GM12878 (cell line): Measurements from ENCODE around the gene HOGA1. TPM values are rescaled to one million over a fixed set of nuclear protein-coding genes. Genes with fewer than 3 reads are reported as not detected.

Experiments used
- ASH2L ChIP-seq: fragments of 300-600, 200-600 bp; sonication (generic); IDR thresholded peaks from 2 replicates; pipeline ENCODE4 v1.6.1; 2017; ENCODE audit warnings: low read depth, mild to moderate bottlenecking, borderline replicate concordance
- EGR1 ChIP-seq, 2 experiments: IDR thresholded peaks; 1 replicate in 1 of 2; 2 replicates in 1 of 2; pipeline ENCODE4 v1.6.1; 2011 to 2012; ENCODE audit warnings: low read depth in 2 of 2, low read length in 2 of 2, borderline replicate concordance in 1 of 2, mild to moderate bottlenecking in 1 of 2, moderate library complexity in 1 of 2
- IKZF1 ChIP-seq: fragments of 450-650 bp; conservative IDR thresholded peaks from 2 replicates; pipeline ENCODE4 v1.6.1; 2017; ENCODE audit warnings: antibody characterized with exemption, mild to moderate bottlenecking
- NFXL1 ChIP-seq: fragments of 450-650 bp; IDR thresholded peaks from 2 replicates; pipeline ENCODE4 v1.6.1; 2017; ENCODE audit warnings: antibody characterized with exemption, mild to moderate bottlenecking, borderline replicate concordance
- ZNF622 ChIP-seq: fragments of 450-650 bp; IDR thresholded peaks from 2 replicates; pipeline ENCODE4 v1.6.1; 2017; ENCODE audit warnings: mild to moderate bottlenecking, inconsistent platforms
- polyA plus RNA-seq, 11 experiments: library from polyadenylated mRNA; depleted of rRNA in 4 of 11; unstranded in 6 of 11; stranded (reverse) in 5 of 11; fragments of >200 nt; fragmentation: Nextera tagmentation in 4 of 11; fragmentation: Illumina TruSeq in 1 of 11; extraction: Ambion mirVana in 4 of 11; extraction: Trizol in 1 of 11; gene quantifications; 1 replicate in 1 of 11; 2 replicates in 10 of 11; pipeline versions ENCODE4 v1.2.1 to v1.2.3, GENCODE V29; 2011 to 2016; ENCODE audit warnings: inconsistent platforms in 2 of 11, missing spikeins in 2 of 11, low read depth in 1 of 11
- total RNA-seq, 4 experiments: library from RNA; depleted of rRNA in 3 of 4; stranded (reverse); fragments of >200 nt in 3 of 4; fragmentation: Illumina TruSeq in 1 of 4; extraction: Trizol in 1 of 4; gene quantifications; 2 replicates each; pipeline versions ENCODE4 v1.2.1 to v1.2.3, GENCODE V29; 2013 to 2021
- TF ChIP-seq, protein P1 (sequence below): fragments of 450-650 bp; IDR thresholded peaks from 2 replicates; pipeline ENCODE4 v1.6.1; 2016; ENCODE audit warnings: mild to moderate bottlenecking, moderate library complexity, borderline replicate concordance
- TF ChIP-seq, protein P2 (sequence below): fragments of 450-650 bp; IDR thresholded peaks from 2 replicates; pipeline ENCODE4 v1.6.1; 2017; ENCODE audit warnings: mild to moderate bottlenecking, moderate library complexity
- TF ChIP-seq, protein P3 (sequence below): fragments of 450-650 bp; IDR thresholded peaks from 2 replicates; pipeline ENCODE4 v1.6.1; 2017; ENCODE audit warnings: antibody characterized with exemption, mild to moderate bottlenecking, moderate library complexity
- TF ChIP-seq, protein P4 (sequence below): IDR thresholded peaks from 2 replicates; pipeline ENCODE4 v1.6.1; 2012; ENCODE audit warnings: mild to moderate bottlenecking, low read depth, low read length

Gene HOGA1
- total and polyA plus RNA-seq, 10 of the 15 experiments (the other 5 are each of a cell fraction or from before 2014, with no cell fraction given) = 0.01 to 0.19 (median 0.06) TPM; not detected in 6

DNA sequence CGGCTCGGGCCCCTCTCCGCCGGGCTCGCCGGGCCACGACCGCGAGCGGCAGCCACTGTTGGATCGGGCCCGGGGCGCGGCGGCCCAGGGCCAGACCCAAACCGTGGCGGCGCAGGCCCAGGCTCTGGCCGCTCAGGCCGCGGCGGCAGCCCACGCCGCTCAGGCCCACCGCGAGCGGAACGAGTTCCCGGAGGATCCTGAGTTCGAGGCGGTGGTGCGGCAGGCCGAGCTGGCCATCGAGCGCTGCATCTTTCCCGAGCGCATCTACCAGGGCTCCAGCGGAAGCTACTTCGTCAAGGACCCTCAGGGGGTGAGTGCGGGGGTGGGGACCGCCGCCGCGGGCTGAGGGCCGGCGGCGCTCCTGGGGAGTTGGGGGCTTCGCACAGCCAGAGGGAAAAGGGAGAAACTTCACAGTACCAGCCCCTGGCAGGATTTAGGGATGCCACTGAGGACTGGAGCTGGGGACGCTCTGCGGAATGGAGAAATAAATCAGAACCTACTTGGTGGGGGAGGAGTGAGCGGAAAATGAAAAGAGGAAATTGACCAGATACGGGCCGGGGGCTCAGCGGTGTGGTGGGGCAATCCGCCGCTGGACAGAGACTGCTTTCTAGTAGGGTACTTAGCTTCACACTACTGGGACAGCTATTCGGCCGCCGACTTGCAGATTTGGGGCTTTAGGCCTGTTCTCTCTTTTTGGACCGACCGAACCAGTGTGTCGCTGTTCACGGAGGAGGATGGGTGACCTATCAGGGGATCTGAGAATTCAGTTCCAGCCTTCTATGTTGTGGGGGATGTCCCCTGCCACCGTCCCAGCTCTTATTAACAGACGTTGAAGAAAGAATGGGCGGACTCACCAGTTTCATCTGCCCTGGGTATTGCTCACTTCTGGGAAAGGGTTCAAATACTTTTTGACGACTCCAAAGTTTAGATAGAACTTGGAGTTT, 57.0 kb downstream of the HOGA1 start (continued):
- TF ChIP-seq NFXL1 (0 out of 2 replicates have a peak, but pooled peaks have one; percentile 44), EGR1 (IDR thresholded peaks at IDR 0.05; ENCODE audit: borderline replicate concordance in 1 of 2, low read depth in 2 of 2, low read length in 2 of 2) (peak in 1 of 2 experiments; percentile 77; a peak in 2 of 3 replicates), ZNF622 (no peak), IKZF1 (peak; percentile 82), ASH2L (no peak)
- TF ChIP-seq, protein P1, sequence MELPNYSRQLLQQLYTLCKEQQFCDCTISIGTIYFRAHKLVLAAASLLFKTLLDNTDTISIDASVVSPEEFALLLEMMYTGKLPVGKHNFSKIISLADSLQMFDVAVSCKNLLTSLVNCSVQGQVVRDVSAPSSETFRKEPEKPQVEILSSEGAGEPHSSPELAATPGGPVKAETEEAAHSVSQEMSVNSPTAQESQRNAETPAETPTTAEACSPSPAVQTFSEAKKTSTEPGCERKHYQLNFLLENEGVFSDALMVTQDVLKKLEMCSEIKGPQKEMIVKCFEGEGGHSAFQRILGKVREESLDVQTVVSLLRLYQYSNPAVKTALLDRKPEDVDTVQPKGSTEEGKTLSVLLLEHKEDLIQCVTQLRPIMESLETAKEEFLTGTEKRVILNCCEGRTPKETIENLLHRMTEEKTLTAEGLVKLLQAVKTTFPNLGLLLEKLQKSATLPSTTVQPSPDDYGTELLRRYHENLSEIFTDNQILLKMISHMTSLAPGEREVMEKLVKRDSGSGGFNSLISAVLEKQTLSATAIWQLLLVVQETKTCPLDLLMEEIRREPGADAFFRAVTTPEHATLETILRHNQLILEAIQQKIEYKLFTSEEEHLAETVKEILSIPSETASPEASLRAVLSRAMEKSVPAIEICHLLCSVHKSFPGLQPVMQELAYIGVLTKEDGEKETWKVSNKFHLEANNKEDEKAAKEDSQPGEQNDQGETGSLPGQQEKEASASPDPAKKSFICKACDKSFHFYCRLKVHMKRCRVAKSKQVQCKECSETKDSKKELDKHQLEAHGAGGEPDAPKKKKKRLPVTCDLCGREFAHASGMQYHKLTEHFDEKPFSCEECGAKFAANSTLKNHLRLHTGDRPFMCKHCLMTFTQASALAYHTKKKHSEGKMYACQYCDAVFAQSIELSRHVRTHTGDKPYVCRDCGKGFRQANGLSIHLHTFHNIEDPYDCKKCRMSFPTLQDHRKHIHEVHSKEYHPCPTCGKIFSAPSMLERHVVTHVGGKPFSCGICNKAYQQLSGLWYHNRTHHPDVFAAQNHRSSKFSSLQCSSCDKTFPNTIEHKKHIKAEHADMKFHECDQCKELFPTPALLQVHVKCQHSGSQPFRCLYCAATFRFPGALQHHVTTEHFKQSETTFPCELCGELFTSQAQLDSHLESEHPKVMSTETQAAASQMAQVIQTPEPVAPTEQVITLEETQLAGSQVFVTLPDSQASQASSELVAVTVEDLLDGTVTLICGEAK = no peak
- TF ChIP-seq, protein P2, sequence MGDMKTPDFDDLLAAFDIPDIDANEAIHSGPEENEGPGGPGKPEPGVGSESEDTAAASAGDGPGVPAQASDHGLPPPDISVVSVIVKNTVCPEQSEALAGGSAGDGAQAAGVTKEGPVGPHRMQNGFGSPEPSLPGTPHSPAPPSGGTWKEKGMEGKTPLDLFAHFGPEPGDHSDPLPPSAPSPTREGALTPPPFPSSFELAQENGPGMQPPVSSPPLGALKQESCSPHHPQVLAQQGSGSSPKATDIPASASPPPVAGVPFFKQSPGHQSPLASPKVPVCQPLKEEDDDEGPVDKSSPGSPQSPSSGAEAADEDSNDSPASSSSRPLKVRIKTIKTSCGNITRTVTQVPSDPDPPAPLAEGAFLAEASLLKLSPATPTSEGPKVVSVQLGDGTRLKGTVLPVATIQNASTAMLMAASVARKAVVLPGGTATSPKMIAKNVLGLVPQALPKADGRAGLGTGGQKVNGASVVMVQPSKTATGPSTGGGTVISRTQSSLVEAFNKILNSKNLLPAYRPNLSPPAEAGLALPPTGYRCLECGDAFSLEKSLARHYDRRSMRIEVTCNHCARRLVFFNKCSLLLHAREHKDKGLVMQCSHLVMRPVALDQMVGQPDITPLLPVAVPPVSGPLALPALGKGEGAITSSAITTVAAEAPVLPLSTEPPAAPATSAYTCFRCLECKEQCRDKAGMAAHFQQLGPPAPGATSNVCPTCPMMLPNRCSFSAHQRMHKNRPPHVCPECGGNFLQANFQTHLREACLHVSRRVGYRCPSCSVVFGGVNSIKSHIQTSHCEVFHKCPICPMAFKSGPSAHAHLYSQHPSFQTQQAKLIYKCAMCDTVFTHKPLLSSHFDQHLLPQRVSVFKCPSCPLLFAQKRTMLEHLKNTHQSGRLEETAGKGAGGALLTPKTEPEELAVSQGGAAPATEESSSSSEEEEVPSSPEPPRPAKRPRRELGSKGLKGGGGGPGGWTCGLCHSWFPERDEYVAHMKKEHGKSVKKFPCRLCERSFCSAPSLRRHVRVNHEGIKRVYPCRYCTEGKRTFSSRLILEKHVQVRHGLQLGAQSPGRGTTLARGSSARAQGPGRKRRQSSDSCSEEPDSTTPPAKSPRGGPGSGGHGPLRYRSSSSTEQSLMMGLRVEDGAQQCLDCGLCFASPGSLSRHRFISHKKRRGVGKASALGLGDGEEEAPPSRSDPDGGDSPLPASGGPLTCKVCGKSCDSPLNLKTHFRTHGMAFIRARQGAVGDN = 0 out of 2 replicates have a peak, but pooled peaks have one; percentile 20
- TF ChIP-seq, protein P3, sequence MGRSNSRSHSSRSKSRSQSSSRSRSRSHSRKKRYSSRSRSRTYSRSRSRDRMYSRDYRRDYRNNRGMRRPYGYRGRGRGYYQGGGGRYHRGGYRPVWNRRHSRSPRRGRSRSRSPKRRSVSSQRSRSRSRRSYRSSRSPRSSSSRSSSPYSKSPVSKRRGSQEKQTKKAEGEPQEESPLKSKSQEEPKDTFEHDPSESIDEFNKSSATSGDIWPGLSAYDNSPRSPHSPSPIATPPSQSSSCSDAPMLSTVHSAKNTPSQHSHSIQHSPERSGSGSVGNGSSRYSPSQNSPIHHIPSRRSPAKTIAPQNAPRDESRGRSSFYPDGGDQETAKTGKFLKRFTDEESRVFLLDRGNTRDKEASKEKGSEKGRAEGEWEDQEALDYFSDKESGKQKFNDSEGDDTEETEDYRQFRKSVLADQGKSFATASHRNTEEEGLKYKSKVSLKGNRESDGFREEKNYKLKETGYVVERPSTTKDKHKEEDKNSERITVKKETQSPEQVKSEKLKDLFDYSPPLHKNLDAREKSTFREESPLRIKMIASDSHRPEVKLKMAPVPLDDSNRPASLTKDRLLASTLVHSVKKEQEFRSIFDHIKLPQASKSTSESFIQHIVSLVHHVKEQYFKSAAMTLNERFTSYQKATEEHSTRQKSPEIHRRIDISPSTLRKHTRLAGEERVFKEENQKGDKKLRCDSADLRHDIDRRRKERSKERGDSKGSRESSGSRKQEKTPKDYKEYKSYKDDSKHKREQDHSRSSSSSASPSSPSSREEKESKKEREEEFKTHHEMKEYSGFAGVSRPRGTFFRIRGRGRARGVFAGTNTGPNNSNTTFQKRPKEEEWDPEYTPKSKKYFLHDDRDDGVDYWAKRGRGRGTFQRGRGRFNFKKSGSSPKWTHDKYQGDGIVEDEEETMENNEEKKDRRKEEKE = peak; percentile 58; the same call in 1 of the 2 replicates
- TF ChIP-seq, protein P4, sequence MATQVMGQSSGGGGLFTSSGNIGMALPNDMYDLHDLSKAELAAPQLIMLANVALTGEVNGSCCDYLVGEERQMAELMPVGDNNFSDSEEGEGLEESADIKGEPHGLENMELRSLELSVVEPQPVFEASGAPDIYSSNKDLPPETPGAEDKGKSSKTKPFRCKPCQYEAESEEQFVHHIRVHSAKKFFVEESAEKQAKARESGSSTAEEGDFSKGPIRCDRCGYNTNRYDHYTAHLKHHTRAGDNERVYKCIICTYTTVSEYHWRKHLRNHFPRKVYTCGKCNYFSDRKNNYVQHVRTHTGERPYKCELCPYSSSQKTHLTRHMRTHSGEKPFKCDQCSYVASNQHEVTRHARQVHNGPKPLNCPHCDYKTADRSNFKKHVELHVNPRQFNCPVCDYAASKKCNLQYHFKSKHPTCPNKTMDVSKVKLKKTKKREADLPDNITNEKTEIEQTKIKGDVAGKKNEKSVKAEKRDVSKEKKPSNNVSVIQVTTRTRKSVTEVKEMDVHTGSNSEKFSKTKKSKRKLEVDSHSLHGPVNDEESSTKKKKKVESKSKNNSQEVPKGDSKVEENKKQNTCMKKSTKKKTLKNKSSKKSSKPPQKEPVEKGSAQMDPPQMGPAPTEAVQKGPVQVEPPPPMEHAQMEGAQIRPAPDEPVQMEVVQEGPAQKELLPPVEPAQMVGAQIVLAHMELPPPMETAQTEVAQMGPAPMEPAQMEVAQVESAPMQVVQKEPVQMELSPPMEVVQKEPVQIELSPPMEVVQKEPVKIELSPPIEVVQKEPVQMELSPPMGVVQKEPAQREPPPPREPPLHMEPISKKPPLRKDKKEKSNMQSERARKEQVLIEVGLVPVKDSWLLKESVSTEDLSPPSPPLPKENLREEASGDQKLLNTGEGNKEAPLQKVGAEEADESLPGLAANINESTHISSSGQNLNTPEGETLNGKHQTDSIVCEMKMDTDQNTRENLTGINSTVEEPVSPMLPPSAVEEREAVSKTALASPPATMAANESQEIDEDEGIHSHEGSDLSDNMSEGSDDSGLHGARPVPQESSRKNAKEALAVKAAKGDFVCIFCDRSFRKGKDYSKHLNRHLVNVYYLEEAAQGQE = peak; percentile 33; the same call in 1 of the 2 replicates
- TF ChIP-seq, all 136 proteins: peak for 16
